GM18520 (cell line): Measurements from ENCODE around the gene SOX21.
"Not testable (repeated sequence)": the region's sequence is repeated elsewhere in the genome, so short reads cannot be mapped to it uniquely, and the experiment has no call there.

ENCODE experiments used
- ATAC-seq: cut with Tn5 transposase; IDR thresholded peaks from one replicate; pipeline ENCODE4 v1.9.1; 2021; ENCODE audit not compliant: unreplicated experiment

Gene SOX21

GRCh38 chr13:94712287-94712811 is at the start of gene SOX21:
TSS of gene SOX21 (minus strand) at chr13:94712545. CDS start at chr13:94712049, 496 bp downstream.
- no peak for ATAC-seq

- ATAC-seq, result no peak
Observed at GRCh38 chr13:94761407-94761806, 49.1 kb upstream of the SOX21 start.

GRCh38 chr13:94759120-94759728 is 46.9 kb upstream of the SOX21 start:
- ATAC-seq, result no peak

- no peak for ATAC-seq
Observed at GRCh38 chr13:94758436-94758960, 46.2 kb upstream of the SOX21 start.

- no peak for ATAC-seq
Observed at GRCh38 chr13:94753327-94753726, 41.0 kb upstream of the SOX21 start.

GRCh38 chr13:94749162-94749561 is 36.8 kb upstream of the SOX21 start:
- ATAC-seq, result no peak

GRCh38 chr13:94739235-94739634 is 26.9 kb upstream of the SOX21 start:
- no peak for ATAC-seq

- ATAC-seq, result no peak
Observed at GRCh38 chr13:94731028-94731427, 18.7 kb upstream of the SOX21 start.

GRCh38 chr13:94729941-94730340 is 17.6 kb upstream of the SOX21 start:
- not testable (repeated sequence) for ATAC-seq

GRCh38 chr13:94726425-94726824 is 14.1 kb upstream of the SOX21 start:
- no peak for ATAC-seq

GRCh38 chr13:94722609-94723345 is 10.4 kb upstream of the SOX21 start:
- no peak for ATAC-seq

- ATAC-seq, result not testable (repeated sequence)
Observed at GRCh38 chr13:94718697-94719096, 6.4 kb upstream of the SOX21 start.

- ATAC-seq, result no peak
Observed at GRCh38 chr13:94717916-94718315, 5.6 kb upstream of the SOX21 start.

GRCh38 chr13:94716016-94716415 is 3.7 kb upstream of the SOX21 start:
- ATAC-seq, result no peak

GRCh38 chr13:94713561-94714182 is 1.3 kb upstream of the SOX21 start:
- ATAC-seq, result no peak

GRCh38 chr13:94712812-94713560 is 641 bp upstream of the SOX21 start:
- ATAC-seq, result no peak

- ATAC-seq, result no peak
Observed at GRCh38 chr13:94711561-94712286, 621 bp downstream of the SOX21 start.

- ATAC-seq, result no peak
Observed at GRCh38 chr13:94710881-94711560, 1.3 kb downstream of the SOX21 start.

- no peak for ATAC-seq
Observed at GRCh38 chr13:94710065-94710781, 2.1 kb downstream of the SOX21 start.
